Calu3 (cell line): ENCODE data around the gene UGT2B15. TPM values are rescaled to one million over a fixed set of nuclear protein-coding genes. Genes with fewer than 3 reads are reported as not detected.
"Not testable (repeated sequence)": the region's sequence is repeated elsewhere in the genome, so short reads cannot be mapped to it uniquely, and the experiment has no call there.

Source experiments
- BruUV-seq: library from RNA; stranded (reverse); fragments of 400-500 nt; replicated peaks from 2 replicates; lab custom pipeline; 2021; lab: Mats Ljungman, UMichigan
- CTCF ChIA-PET: fragments of 300-600 bp; sonication (Branson Sonifier 250); formaldehyde crosslinking; loops from one replicate; lab custom pipeline; 2022; ENCODE audit warnings: antibody characterized with exemption; lab: Charles Lee
- DNase-seq: peaks from one replicate; pipeline ENCODE4 v3.0.0; 2022
- H3K27ac Mint-ChIP-seq: one replicate; pipeline ENCODE4 v1.8.0; 2022; ENCODE audit warnings: mixed read lengths; ENCODE audit not compliant: unreplicated experiment
- H3K27me3 Mint-ChIP-seq: one replicate; pipeline ENCODE4 v1.8.0; 2022; ENCODE audit warnings: mixed read lengths; ENCODE audit not compliant: unreplicated experiment
- H3K36me3 Mint-ChIP-seq: one replicate; pipeline ENCODE4 v1.8.0; 2022; ENCODE audit warnings: mild to moderate bottlenecking, moderate library complexity, mixed read lengths; ENCODE audit not compliant: insufficient read depth, unreplicated experiment
- H3K4me1 Mint-ChIP-seq: one replicate; pipeline ENCODE4 v1.8.0; 2022; ENCODE audit warnings: mild to moderate bottlenecking, low read depth, mixed read lengths; ENCODE audit not compliant: unreplicated experiment
- H3K4me3 Mint-ChIP-seq: one replicate; pipeline ENCODE4 v1.8.0; 2022; ENCODE audit warnings: mild to moderate bottlenecking, low read depth, moderate library complexity, mixed read lengths; ENCODE audit not compliant: unreplicated experiment
- H3K9me3 Mint-ChIP-seq: one replicate; pipeline ENCODE4 v1.8.0; 2022; ENCODE audit warnings: low read depth, mixed read lengths; ENCODE audit not compliant: unreplicated experiment
- CTCF ChIP-seq: fragments of 200-600 bp; IDR thresholded peaks from one replicate; pipeline ENCODE4 v1.8.0; 2022; ENCODE audit warnings: antibody characterized with exemption; ENCODE audit not compliant: unreplicated experiment
- intact Hi-C: fragments of 100-400 bp; cut with micrococcal nuclease; formaldehyde crosslinking; loops from one replicate; pipeline ENCODE4 v1.10.0; 2022; ENCODE audit not compliant: unreplicated experiment
- total RNA-seq: library from RNA; stranded (reverse); gene quantifications from 2 replicates; pipeline ENCODE4 v1.2.3, GENCODE V29; 2022

UGT2B15 gene
- total RNA-seq, 1 experiment from 2014 or later: 0.50 TPM

GRCh38 chr4:68655764-68656444 lies 14.5 kb downstream of the UGT2B15 start:
- DNase-seq: peak; percentile 34
- peak overlapping the region; percentile 88 for H3K27ac Mint-ChIP-seq
- peaks cover 24% of the 10 kb centered on the region for H3K4me1 Mint-ChIP-seq
- intact Hi-C loops: loop anchor here (1.0 to 5.0 kb wide), 6 partner anchors 76 to 381 kb away; no protein-coding TSS in a partner anchor
- H3K36me3 Mint-ChIP-seq: peaks cover 12% of the 10 kb centered on the region
- H3K27me3 Mint-ChIP-seq: no peaks in the 10 kb centered on the region
- H3K9me3 Mint-ChIP-seq: no peaks in the 10 kb centered on the region
- CTCF ChIA-PET: no interaction called here
- peak overlapping the region; percentile 21 for H3K4me3 Mint-ChIP-seq
- no TSS peak for BruUV-seq
- TF ChIP-seq CTCF: no peak

GRCh38 chr4:68654946-68655721 lies 15.3 kb downstream of the UGT2B15 start:
- TF ChIP-seq CTCF: no peak
- H3K4me1 Mint-ChIP-seq: peaks cover 19% of the 10 kb centered on the region
- peaks cover 12% of the 10 kb centered on the region for H3K36me3 Mint-ChIP-seq
- BruUV-seq: no TSS peak
- CTCF ChIA-PET: no interaction called here
- H3K9me3 Mint-ChIP-seq: no peaks in the 10 kb centered on the region
- no peaks in the 10 kb centered on the region for H3K27me3 Mint-ChIP-seq
- no peak for DNase-seq
- peak overlapping the region; percentile 21 for H3K4me3 Mint-ChIP-seq
- peak overlapping the region; percentile 88 for H3K27ac Mint-ChIP-seq
- intact Hi-C loops: loop anchor here (1.0 to 5.0 kb wide), 6 partner anchors 77 to 512 kb away; no protein-coding TSS in a partner anchor

DNA sequence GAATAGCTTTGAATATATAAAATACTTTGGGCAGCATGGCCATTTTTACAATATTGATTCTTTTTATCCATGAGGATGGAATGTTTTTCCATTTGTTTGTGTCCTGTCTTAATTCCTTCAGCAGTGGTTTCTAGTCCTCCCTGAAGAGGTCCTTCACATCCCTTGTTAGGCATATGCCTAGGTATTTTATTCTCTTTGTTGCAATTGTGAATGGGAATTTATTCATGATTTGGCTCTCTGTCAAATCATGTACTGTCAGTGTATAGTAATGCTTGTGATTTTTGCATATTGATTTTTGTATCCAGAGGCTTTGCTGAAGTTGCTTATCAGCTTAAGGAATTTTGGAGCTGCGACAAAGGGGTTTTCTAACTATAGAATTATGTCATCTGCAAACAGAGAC lies 18.5 kb downstream of the UGT2B15 start:
- intact Hi-C loops: loop anchor here (5.0 kb wide), 1 partner anchor 515 kb away; no protein-coding TSS in a partner anchor
- CTCF ChIA-PET: interaction anchor here (1.0 kb wide), 1 partner anchor 63 kb away, joined by 3 read pairs; no protein-coding TSS in a partner anchor
- no peak for TF ChIP-seq CTCF
- peaks cover 12% of the 10 kb centered on the region for H3K36me3 Mint-ChIP-seq
- H3K4me1 Mint-ChIP-seq: peaks cover 19% of the 10 kb centered on the region
- H3K27me3 Mint-ChIP-seq: no peaks in the 10 kb centered on the region
- no peaks in the 10 kb centered on the region for H3K9me3 Mint-ChIP-seq
- BruUV-seq: no TSS peak
- H3K27ac Mint-ChIP-seq: no peak overlapping the region
- no peak for DNase-seq
- H3K4me3 Mint-ChIP-seq: no peak overlapping the region

- intact Hi-C loops: no loop called here
- no TSS peak for BruUV-seq
- H3K4me3 Mint-ChIP-seq: no peak overlapping the region
- H3K36me3 Mint-ChIP-seq: no peaks in the 10 kb centered on the region
- H3K4me1 Mint-ChIP-seq: peaks cover 10% of the 10 kb centered on the region
- H3K9me3 Mint-ChIP-seq: no peaks in the 10 kb centered on the region
- H3K27me3 Mint-ChIP-seq: no peaks in the 10 kb centered on the region
- DNase-seq: no peak
- no peak for TF ChIP-seq CTCF
- no peak overlapping the region for H3K27ac Mint-ChIP-seq
- CTCF ChIA-PET: no interaction called here
These were observed 40.1 kb downstream of the UGT2B15 start for GRCh38 chr4:68630371-68630770.

GRCh38 chr4:68622731-68623130 lies 47.7 kb downstream of the UGT2B15 start:
- H3K36me3 Mint-ChIP-seq, H3K27ac Mint-ChIP-seq, H3K4me3 Mint-ChIP-seq, BruUV-seq, H3K27me3 Mint-ChIP-seq, intact Hi-C loops, CTCF ChIA-PET, H3K9me3 Mint-ChIP-seq, DNase-seq, H3K4me1 Mint-ChIP-seq: not testable (repeated sequence)
